AG04449 (cell line): ENCODE results near the gene SCP2D1.

Experiments used
- CTCF ChIA-PET: fragments of 350-600 bp; formaldehyde crosslinking; extraction: SDS; loops from one replicate; lab custom pipeline; 2021; ENCODE audit warnings: antibody characterized with exemption; lab: Yijun Ruan, JAX
- POLR2A ChIA-PET: fragments of 400-600, 350-600 bp; formaldehyde crosslinking; extraction: SDS; loops from one replicate; lab custom pipeline; 2020; ENCODE audit warnings: antibody characterized with exemption, inconsistent platforms; lab: Yijun Ruan, JAX
- DNase-seq: peaks from one replicate; pipeline ENCODE4 v3.0.0-alpha.2; 2010; ENCODE audit warnings: low read depth, low spot score
- H3K4me3 ChIP-seq: 2 replicates; pipeline ENCODE4 v1.5.1; 2011; ENCODE audit warnings: low read depth, mild to moderate bottlenecking, control low read depth, low read length
- CTCF ChIP-seq: IDR thresholded peaks from one replicate; pipeline ENCODE4 v1.5.1; 2011; ENCODE audit warnings: mild to moderate bottlenecking, moderate library complexity, low read length, control low read depth, inconsistent platforms; ENCODE audit not compliant: insufficient read depth; ENCODE audit errors: missing control alignments

SCP2D1 gene

GRCh38 chr20:18840248-18840645, 26.7 kb downstream of the SCP2D1 start:
- ChIA-PET CTCF (no interaction called here), POLR2A (no interaction called here)
- no peak overlapping the region for H3K4me3 ChIP-seq
- no peak for DNase-seq
- no peak for TF ChIP-seq CTCF

GRCh38 chr20:18845017-18845416, 31.4 kb downstream of the SCP2D1 start:
- POLR2A ChIA-PET: no interaction called here
- CTCF ChIA-PET: no interaction called here
- DNase-seq: no peak

GRCh38 chr20:18847226-18847755, 33.7 kb downstream of the SCP2D1 start:
- TF ChIP-seq CTCF: no peak
- CTCF ChIA-PET: no interaction called here
- no peak for DNase-seq
- POLR2A ChIA-PET: no interaction called here
- no peak overlapping the region for H3K4me3 ChIP-seq

More at GRCh38 chr20:18845017-18845416, 31.4 kb downstream of the SCP2D1 start:
- TF ChIP-seq CTCF: no peak
- no peak overlapping the region for H3K4me3 ChIP-seq

- POLR2A ChIA-PET: no interaction called here
- DNase-seq: no peak
- no peak overlapping the region for H3K4me3 ChIP-seq
- TF ChIP-seq CTCF: no peak
- CTCF ChIA-PET: no interaction called here
Observed at GRCh38 chr20:18849131-18849530, 35.5 kb downstream of the SCP2D1 start.

- ChIA-PET POLR2A (no interaction called here), CTCF (no interaction called here)
- no peak for TF ChIP-seq CTCF
- no peak overlapping the region for H3K4me3 ChIP-seq
- no peak for DNase-seq
Observed at GRCh38 chr20:18851629-18852028, 38.0 kb downstream of the SCP2D1 start.

- no peak for DNase-seq
- POLR2A ChIA-PET: no interaction called here
- no peak for TF ChIP-seq CTCF
- CTCF ChIA-PET: no interaction called here
- no peak overlapping the region for H3K4me3 ChIP-seq
Observed at GRCh38 chr20:18852318-18852717, 38.7 kb downstream of the SCP2D1 start.
